Mucosa of rectum (tissue), 2 donors: ENCODE measurements around the gene CTRB2.
"Not testable (repeated sequence)": the region's sequence is repeated elsewhere in the genome, so short reads cannot be mapped to it uniquely, and the experiment has no call there.

ENCODE experiments used
- H3K27ac ChIP-seq, 2 donors: one replicate each; pipeline ENCODE4 v1.7.0; 2013; ENCODE audit warnings: inconsistent platforms in 2 of 2, low read depth in 2 of 2, low read length in 2 of 2
- H3K27me3 ChIP-seq, 2 donors: one replicate each; pipeline ENCODE4 v1.7.0; 2013; ENCODE audit warnings: low read length in 2 of 2; ENCODE audit not compliant: control insufficient read depth in 2 of 2, insufficient read depth in 2 of 2
- H3K36me3 ChIP-seq, 2 donors: one replicate each; pipeline ENCODE4 v1.7.0; 2013; ENCODE audit warnings: low read length in 2 of 2; ENCODE audit not compliant: control insufficient read depth in 2 of 2, insufficient read depth in 2 of 2
- H3K4me1 ChIP-seq, 2 donors: one replicate each; pipeline ENCODE4 v1.7.0; 2013; ENCODE audit warnings: low read length in 2 of 2, mild to moderate bottlenecking in 1 of 2; ENCODE audit not compliant: control insufficient read depth in 2 of 2, insufficient read depth in 2 of 2
- H3K4me3 ChIP-seq, 2 donors: one replicate each; pipeline ENCODE4 v1.7.0; 2013; ENCODE audit warnings: low read length in 2 of 2
- H3K9ac ChIP-seq, 2 donors: one replicate each; pipeline ENCODE4 v1.7.0; 2013; ENCODE audit warnings: low read length in 2 of 2, low read depth in 1 of 2, mild to moderate bottlenecking in 1 of 2
- H3K9me3 ChIP-seq, 2 donors: one replicate each; pipeline ENCODE4 v1.7.0; 2013; ENCODE audit warnings: low read length in 2 of 2; ENCODE audit not compliant: control insufficient read depth in 2 of 2
- donor health status: healthy.
- donor health status: Normal muscosa, but diverticular disease.

CTRB2 gene

GRCh38 chr16:75217389-75217851, 10.5 kb upstream of the CTRB2 start:
- Histone ChIP-seq H3K9ac (no peak overlapping the region), H3K4me3 (no peak overlapping the region), H3K27me3 (peaks cover 0 to 2% of the 10 kb centered on the region in 2 donors), H3K4me1 (no peaks in the 10 kb centered on the region), H3K36me3 (no peaks in the 10 kb centered on the region), H3K9me3 (no peaks in the 10 kb centered on the region), H3K27ac (no peak overlapping the region)

GRCh38 chr16:75216576-75216975, 9.6 kb upstream of the CTRB2 start:
- no peaks in the 10 kb centered on the region for H3K36me3 ChIP-seq
- H3K9me3 ChIP-seq, result no peaks in the 10 kb centered on the region
- H3K4me3 ChIP-seq, result no peak overlapping the region
- H3K27ac ChIP-seq, result no peak overlapping the region
- H3K4me1 ChIP-seq, result no peaks in the 10 kb centered on the region
- no peak overlapping the region for H3K9ac ChIP-seq
- peaks cover 0 to 2% of the 10 kb centered on the region in 2 donors for H3K27me3 ChIP-seq

- H3K4me3 ChIP-seq, result no peak overlapping the region
- no peak overlapping the region for H3K9ac ChIP-seq
- H3K4me1 ChIP-seq, result no peaks in the 10 kb centered on the region
- no peaks in the 10 kb centered on the region for H3K9me3 ChIP-seq
- no peak overlapping the region for H3K27ac ChIP-seq
- H3K36me3 ChIP-seq, result no peaks in the 10 kb centered on the region
- peaks cover 0 to 2% of the 10 kb centered on the region in 2 donors for H3K27me3 ChIP-seq
Measured at GRCh38 chr16:75216127-75216526, 9.2 kb upstream of the CTRB2 start.

- H3K4me1 ChIP-seq, H3K4me3 ChIP-seq, H3K27me3 ChIP-seq, H3K36me3 ChIP-seq, H3K9ac ChIP-seq, H3K27ac ChIP-seq, H3K9me3 ChIP-seq: not testable (repeated sequence)
Measured at GRCh38 chr16:75211286-75211685, 4.3 kb upstream of the CTRB2 start.

GRCh38 chr16:75209944-75210343, 3.0 kb upstream of the CTRB2 start:
- no peaks in the 10 kb centered on the region for H3K4me1 ChIP-seq
- no peak overlapping the region for H3K27ac ChIP-seq
- H3K36me3 ChIP-seq, result no peaks in the 10 kb centered on the region
- H3K9me3 ChIP-seq, result no peaks in the 10 kb centered on the region
- H3K4me3 ChIP-seq, result no peak overlapping the region
- H3K9ac ChIP-seq, result no peak overlapping the region
- H3K27me3 ChIP-seq, result no peaks in the 10 kb centered on the region

- H3K36me3 ChIP-seq, H3K9ac ChIP-seq, H3K9me3 ChIP-seq, H3K4me3 ChIP-seq, H3K27ac ChIP-seq, H3K4me1 ChIP-seq, H3K27me3 ChIP-seq: not testable (repeated sequence)
Measured at GRCh38 chr16:75209514-75209913, 2.6 kb upstream of the CTRB2 start.

GRCh38 chr16:75208861-75209505, 2.0 kb upstream of the CTRB2 start:
- Histone ChIP-seq H3K9ac (no peak overlapping the region), H3K27me3 (no peaks in the 10 kb centered on the region), H3K4me1 (no peaks in the 10 kb centered on the region), H3K36me3 (no peaks in the 10 kb centered on the region), H3K4me3 (no peak overlapping the region), H3K9me3 (no peaks in the 10 kb centered on the region), H3K27ac (no peak overlapping the region)

GRCh38 chr16:75208242-75208825, 1.4 kb upstream of the CTRB2 start:
- H3K9ac ChIP-seq, result no peak overlapping the region

GRCh38 chr16:75207831-75208230, 870 bp upstream of the CTRB2 start:
- Histone ChIP-seq H3K4me3 (no peak overlapping the region), H3K4me1 (no peaks in the 10 kb centered on the region), H3K36me3 (no peaks in the 10 kb centered on the region), H3K9ac (no peak overlapping the region), H3K27ac (no peak overlapping the region), H3K27me3 (no peaks in the 10 kb centered on the region), H3K9me3 (no peaks in the 10 kb centered on the region)

More at GRCh38 chr16:75208242-75208825, 1.4 kb upstream of the CTRB2 start:
- Histone ChIP-seq H3K27ac (no peak overlapping the region), H3K4me3 (no peak overlapping the region), H3K36me3 (no peaks in the 10 kb centered on the region), H3K27me3 (no peaks in the 10 kb centered on the region), H3K9me3 (no peaks in the 10 kb centered on the region), H3K4me1 (no peaks in the 10 kb centered on the region)

- H3K9ac ChIP-seq, H3K9me3 ChIP-seq, H3K36me3 ChIP-seq, H3K27me3 ChIP-seq, H3K4me1 ChIP-seq, H3K27ac ChIP-seq, H3K4me3 ChIP-seq: not testable (repeated sequence)
Measured at GRCh38 chr16:75205961-75206748, 806 bp downstream of the CTRB2 start.
